ENCODE measurements around the gene CUL2.
"Not testable (repeated sequence)": the region's sequence is repeated elsewhere in the genome, so short reads cannot be mapped to it uniquely, and the experiment has no call there.

Gene CUL2

DNA sequence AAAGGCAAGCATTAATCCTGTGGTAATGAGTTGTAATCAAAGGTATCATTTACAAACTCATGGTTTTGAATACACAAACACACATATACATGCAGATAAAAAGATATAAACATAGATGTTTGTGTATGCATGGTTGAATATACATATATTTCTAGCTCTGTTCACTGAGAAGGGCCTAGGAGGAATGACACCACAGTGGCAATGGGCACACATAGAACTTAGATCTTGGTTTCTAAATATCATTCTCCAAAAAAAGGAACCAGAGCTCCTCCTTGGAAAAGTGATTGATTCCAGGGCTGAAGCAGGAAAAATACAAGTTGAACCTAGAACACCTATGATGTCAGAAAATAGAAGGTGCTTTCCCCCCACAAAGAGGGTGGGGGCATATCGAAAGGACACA, 6.9 kb downstream of the CUL2 start:
- in situ Hi-C loops (cut with HindIII; ENCODE audit: low sequenced_read_pairs): no loop called here

DNA sequence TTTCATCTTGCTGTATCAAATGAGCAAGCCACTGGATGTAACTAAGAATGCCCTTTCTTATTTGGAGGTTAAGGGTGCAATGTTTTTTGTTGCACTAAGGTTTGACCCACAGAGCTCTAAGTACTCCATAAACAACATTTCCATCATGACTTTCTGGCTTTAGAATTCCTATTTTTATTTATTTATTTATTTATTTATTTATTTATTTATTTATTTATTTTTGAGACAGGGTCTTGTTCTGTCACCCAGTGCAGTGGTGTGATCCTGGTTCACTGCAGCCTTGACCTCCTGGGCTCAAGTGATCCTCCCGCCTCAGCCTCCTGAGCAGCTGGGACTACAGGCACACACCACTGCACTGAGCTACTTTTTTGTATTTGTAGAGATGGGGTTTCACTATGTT, 9.9 kb downstream of the CUL2 start:
- in situ Hi-C loops (cut with HindIII; ENCODE audit: low sequenced_read_pairs): not testable (repeated sequence)

DNA sequence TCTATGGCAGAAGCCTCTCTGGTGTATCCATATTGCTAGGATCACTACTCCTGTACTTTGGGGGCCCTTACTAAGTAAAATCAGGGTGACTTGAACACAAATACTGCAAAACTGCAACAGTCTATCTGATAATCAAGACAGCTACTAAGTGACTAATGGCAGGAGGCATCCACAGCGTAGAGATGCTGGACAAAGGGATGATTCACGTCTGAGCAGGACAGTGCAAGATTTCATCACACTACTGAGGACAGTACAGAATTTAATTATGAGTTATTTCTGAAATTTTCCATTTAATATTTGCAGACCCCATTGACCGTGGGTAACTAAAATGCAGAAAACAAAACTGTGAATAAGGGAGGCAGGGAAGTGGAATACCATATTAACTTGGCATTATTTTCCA, 10.4 kb downstream of the CUL2 start:
- in situ Hi-C loops (cut with HindIII; ENCODE audit: low sequenced_read_pairs): no loop called here

DNA sequence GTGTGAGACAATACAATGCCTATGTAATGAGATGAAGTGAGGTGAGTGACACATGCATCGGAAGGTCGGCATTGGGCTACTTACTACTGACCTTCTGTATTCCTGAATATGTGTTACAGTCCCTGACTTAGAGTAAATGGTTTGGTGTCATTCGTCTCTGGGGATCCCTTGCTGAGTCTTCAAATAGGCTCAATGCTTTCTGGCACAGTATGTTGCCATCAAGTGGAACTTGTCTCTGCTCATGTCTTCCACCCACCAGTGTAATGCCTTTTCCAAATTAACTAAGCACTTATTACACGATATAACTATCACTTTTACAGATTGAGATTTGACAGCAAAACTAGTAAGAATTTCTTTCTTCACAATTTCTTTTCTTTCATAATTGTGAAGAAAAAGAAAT, 10.9 kb downstream of the CUL2 start:
- in situ Hi-C loops (cut with HindIII; ENCODE audit: low sequenced_read_pairs): no loop called here

DNA sequence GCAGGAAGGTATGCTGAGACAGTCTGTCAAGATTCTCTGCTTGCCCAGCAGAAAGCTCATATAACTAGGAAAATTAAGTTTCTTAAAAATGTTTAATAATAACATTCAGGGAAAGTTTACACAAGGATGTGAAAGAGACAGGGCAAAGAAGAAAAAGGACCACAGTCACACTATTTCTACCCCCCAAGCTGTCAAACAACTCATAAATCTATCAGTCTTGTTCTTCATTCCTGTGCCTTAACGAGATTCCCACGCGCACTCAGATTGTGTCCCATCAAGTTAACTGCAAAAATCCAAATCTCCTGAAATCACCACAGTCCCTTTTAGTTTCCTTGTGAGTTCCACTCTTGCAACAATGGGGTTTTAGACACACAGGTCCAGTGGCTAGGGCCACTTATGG, 14.9 kb downstream of the CUL2 start:
- in situ Hi-C loops (cut with HindIII; ENCODE audit: low sequenced_read_pairs): no loop called here

DNA sequence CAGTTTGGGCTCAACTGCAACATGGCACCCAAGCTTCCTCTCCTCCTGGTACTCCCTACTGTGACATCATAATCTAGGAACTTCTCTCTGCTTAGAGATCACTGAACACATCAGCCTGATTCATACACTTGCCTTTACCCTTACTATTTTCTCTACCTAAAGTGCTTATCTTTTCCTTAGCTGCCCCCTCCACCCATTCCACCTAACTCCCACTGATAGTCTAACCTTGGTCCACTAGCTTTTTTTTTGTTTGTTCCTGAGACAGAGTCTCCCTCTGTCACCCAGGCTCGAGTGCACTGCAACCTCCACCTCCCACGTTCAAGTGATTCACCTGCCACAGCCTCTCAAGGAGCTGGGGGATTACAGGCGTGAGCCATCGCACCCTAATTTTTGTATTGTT, 15.9 kb downstream of the CUL2 start:
- in situ Hi-C loops (cut with HindIII; ENCODE audit: low sequenced_read_pairs): loop anchor here (5.0 kb wide), 2 partner anchors 47 to 83 kb away; no protein-coding TSS in a partner anchor

DNA sequence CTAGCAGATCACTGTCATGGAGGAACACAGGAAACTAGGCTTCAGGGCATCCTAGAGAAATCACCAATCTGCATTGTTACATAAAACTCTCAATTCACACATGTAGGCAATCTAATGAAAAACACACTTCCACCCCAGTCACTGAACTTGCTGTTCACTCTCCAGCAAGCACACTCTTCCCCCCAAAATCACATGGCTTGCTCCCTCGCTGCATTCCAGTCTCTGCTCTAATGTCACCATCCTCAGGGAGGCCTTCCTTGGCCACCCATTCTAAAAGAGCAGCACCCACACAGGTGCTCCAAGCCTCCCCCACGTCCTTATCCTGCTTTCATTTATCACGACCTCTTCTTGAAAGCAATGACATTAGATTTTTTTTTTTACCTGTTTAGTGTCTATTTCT, 19.6 kb downstream of the CUL2 start:
- in situ Hi-C loops (cut with HindIII; ENCODE audit: low sequenced_read_pairs): loop anchor here (5.0 kb wide), 2 partner anchors 43 to 87 kb away; no protein-coding TSS in a partner anchor

DNA sequence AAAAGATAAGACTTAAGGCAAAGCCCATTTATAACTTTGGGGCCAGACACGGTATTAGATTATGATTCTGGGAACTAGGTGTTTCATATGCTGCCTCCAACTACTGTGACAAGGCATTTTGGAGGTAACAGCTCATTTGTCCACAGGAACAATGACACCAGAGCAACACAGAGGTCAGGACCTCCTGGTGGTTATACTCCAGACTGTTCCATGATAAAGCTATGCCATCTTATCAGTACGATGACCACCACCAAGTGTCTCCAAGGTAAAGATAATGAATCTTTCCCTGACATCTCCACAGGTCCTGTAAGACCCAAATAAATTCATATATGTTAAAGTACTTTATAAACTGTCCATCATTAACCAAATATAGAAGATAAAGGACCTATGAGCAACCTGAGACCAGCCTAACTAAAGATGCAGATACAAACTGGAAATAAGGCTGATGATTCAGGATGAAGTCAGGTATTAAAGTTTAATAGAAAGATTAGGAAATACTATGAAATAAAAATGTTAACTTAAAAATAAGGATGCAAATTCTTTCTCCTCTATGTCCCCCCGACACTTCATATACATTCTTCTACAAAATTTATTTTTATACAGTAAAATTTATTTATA, 26.2 kb downstream of the CUL2 start:
- in situ Hi-C loops (cut with HindIII; ENCODE audit: low sequenced_read_pairs): no loop called here

DNA sequence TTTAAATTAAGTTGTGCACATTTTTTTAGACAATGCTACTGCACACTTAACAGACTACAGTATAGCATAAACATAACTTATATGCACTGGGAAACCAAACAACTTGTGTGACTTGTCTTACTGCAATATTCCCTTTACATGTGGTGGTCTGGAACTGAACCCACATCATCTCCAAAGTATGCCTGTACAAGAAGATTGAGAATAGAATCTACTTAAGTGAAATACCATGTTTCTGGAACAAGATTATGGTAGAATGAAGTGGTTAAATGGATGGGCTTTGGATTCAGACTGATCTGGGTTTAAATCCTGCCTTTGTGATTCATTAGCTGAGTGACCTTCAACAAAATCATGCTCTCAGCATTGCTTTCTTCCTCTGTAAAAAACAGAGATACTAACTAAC, 30.7 kb downstream of the CUL2 start:
- in situ Hi-C loops (cut with HindIII; ENCODE audit: low sequenced_read_pairs): no loop called here

DNA sequence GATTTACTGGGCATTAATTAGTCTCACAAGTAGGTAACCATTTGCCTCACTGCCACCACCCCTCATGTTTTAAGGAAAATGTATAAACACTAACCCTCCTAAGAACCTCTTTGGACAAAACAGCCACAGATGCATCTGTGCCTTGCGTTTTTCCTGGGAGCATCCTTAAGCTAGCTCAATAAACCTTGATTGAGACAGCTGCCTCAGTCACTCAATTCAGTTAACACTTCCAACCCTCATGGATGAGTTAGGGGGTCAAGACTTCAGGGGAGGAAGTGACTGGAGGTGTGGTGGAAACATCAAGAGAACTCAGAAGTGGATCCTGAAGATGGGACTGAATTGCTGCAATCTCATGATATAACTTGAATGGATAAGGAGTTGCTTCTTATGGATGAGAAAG, 31.5 kb downstream of the CUL2 start:
- in situ Hi-C loops (cut with HindIII; ENCODE audit: low sequenced_read_pairs): no loop called here

DNA sequence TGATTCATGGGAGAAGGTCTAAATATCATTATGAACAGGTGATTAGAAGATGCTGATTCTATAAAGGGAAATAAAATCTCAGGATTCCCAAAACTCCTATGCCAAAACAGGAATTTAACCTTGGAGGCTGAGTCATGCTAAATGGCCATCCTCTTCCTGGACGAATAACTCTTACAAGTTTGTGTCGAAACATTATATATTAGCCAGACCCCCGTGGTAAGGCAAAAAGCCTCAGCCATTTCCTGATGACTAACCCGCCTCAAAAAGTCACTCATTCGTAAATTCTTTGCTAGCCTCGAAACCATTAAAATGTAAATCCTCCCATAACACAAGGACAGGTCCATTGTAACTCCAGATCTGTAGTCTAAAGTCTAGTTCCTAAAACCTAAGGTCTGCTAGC, 32.0 kb downstream of the CUL2 start:
- in situ Hi-C loops (cut with HindIII; ENCODE audit: low sequenced_read_pairs): no loop called here

DNA sequence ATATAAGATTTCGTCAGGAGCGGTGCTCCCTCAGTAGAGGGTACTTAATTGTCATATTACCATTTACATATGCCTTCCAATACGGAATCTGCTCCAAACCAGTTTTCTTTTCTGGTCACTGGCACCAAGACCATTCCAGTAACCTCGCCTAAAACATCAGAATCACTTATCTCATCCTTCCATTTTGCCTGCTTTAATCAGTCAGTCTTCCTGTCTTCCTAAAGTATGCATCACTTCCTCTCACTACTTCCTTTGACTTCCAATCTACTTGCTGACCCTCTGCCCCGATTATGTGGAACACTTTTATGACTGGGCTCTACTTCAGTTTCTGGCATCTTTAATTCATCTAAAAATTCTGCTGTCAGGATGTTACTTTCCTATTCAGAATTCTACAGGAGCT, 33.5 kb downstream of the CUL2 start:
- in situ Hi-C loops (cut with HindIII; ENCODE audit: low sequenced_read_pairs): no loop called here

DNA sequence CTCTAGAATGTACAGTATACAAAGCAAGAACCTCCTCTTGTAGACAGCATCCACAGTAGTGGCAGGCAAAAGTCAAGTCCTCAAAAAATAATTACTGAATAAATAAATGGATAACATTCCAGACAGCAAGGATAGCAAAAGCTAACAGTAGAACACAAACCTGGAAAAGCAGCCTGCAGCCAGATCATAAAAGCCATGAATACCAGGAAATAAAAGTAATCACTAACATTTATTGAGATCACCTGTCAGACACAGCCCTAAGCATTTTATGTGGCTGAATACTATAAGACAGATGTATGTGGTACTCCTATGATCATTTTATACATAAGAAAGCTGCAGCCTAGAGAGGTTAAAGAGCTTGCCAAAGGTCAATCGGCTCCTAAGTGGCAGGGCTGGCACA, 34.0 kb downstream of the CUL2 start:
- in situ Hi-C loops (cut with HindIII; ENCODE audit: low sequenced_read_pairs): no loop called here

DNA sequence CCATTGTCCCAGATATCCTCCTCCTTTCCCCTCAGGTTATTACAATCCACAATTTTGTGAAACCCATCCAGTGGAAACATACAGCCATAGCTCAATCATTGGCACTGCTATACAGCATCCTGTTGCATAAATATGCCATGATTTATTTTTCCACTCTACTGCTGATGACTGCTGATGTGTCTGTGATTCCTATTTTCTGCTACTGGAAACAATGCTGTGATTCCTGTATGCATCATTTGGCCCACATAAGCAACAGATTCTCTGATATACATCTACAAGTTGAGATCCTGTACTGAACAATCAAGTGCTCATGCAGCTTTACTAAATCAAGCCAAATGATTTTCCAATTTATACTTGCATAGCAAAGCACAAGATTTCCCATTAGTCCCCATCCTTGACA, 39.6 kb downstream of the CUL2 start:
- in situ Hi-C loops (cut with HindIII; ENCODE audit: low sequenced_read_pairs): no loop called here

DNA sequence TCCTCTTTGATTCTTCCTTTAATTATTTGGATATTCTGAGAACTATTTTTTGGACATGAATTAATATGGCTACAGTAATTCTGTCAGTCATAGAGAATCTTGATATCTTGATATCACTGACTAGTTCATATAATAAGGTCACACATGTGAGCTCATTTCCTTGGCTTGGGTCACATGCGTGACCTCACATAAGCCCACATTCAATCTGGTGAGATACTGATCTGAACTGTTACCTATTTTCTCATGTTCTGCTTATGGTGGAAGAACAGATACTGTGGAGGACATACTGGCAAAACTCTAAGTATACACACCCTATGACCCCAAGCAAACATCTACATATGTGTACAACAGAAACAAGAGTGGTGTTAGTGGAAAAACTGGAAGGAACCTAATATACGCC, 44.1 kb downstream of the CUL2 start:
- in situ Hi-C loops (cut with HindIII; ENCODE audit: low sequenced_read_pairs): no loop called here

DNA sequence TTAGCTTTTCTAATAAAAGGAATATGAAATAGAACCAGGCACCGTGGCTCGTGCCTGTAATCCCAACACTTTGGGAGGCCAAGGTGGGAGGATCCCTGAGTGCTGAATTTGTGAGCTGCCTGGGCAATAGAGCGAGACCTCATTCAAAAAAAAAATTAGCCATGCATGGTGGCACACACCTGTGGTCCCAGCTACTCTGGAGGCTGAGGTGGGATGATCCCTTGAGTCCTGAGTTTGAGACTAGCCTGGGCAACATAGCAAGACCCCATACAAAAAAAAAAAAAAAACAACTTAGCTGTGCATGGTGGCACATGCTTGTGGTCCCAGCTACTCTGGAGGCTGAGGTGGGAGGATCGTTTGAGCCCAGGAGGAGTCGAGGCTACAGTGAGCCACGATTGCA, 44.9 kb downstream of the CUL2 start:
- in situ Hi-C loops (cut with HindIII; ENCODE audit: low sequenced_read_pairs): not testable (repeated sequence)

DNA sequence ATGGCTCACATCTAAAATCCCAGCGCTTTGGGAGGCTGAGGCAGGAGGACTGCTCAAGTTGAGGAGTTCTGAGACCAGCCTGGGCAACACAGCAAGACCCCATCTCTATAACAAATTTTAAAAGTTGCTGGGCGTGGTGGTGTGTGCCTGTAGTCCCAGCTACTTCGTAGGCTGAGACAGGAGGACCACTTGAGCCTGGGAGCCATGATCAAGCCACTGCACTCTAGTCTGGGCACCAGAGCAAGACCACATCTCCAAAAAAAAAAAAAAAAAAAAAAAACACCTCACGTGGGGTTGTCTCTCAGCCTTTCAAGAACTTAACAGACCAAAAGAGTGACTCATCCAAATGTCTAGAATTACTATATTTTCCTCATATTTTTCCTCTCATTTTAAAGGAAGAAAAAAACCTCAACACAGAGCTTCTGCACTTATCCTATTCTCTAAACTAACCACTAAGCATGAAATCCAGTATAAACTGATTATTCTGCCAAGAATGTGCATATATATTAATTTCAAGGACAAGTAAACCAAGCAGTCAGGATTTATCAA, 46.3 kb downstream of the CUL2 start:
- in situ Hi-C loops (cut with HindIII; ENCODE audit: low sequenced_read_pairs): no loop called here

DNA sequence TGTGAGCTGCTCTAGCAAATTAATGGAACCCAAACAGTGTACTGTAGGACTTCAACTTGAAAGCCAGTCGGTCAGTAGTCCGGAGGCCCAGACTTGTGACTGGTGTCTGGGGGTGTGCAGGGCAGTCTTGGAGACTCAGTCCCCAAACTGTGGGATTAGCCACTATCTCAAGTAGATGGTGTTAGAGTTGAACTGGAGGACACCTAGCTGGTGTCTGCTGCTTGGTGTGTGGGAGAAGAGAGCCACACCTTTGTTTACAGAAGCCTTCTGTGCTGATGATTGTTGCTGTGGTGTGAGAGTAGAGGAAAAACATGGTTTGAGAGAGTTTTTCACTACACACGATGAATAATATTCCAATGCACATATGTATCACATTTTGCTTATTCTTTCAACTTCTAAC, 47.4 kb downstream of the CUL2 start:
- in situ Hi-C loops (cut with HindIII; ENCODE audit: low sequenced_read_pairs): no loop called here

DNA sequence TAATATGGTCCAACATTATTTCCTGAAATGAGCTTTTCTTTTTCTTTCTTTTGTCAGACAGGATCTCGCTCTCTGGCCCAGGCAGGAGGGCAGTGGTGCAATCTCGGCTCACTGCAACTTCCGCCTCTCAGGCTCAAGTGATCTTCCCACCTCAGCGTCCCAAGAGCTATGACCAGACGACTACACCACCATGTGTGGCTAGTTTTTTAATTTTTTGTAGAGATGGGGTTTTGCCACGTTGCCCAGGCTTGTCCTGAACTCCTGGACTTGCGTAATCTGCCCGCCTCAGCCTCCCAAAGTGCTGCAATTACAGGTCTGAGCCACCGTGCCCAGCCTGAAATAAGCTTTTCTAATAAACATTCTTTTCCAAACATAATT, 48.6 kb downstream of the CUL2 start:
- in situ Hi-C loops (cut with HindIII; ENCODE audit: low sequenced_read_pairs): no loop called here

DNA sequence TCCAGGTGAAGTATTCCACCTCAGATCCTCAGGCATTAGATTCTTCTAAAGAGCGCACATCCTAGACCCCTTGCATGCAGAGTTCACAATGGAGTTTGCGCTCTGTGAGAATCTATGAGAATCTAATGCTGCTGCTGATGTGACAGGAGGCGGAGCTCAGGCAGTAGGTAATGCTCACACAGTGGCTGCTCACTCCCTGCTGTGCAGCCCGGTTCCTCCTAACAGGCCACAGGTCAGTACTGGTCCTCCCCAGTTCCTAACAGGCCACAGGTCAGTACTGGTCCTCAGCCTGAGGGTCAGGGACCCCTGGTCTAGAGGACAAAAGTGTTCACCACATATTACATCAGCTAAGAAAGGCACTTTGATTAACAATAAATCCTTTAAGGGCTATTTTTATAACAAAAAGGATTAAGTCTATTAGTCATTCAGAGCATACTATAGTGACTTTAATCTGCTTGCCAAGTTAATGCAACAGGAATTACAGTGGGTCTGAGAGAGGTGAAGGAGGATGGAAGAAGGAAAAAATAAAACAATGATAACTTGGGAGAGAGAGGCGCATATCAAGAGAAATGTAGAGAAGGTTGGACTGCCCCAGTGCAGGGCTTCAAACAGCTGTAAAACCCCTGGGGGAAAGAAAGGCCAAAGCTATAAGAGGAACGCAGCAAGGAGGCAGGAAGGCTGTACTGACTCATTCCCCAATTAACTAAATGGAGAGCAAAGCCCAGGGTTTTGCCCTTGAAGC, 49.2 kb downstream of the CUL2 start:
- in situ Hi-C loops (cut with HindIII; ENCODE audit: low sequenced_read_pairs): no loop called here

DNA sequence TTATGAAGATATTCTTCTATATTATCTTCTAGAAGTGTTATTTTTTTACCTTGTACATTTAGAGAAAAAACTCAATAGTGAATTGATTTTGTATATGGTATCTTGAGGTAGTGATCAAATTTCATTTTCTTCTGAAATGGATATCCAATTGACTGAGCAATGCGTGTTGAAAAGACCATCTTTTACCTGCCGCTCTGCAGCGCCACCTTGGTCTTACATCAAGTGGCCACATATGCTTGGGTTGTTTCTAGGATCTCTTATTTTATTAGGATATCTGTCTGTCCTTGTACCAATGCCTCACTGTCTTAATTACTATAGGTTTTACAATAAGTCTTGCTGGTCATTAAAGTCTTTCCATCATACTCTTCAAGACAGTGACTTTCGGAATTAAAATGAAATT, 53.0 kb downstream of the CUL2 start:
- in situ Hi-C loops (cut with HindIII; ENCODE audit: low sequenced_read_pairs): no loop called here

DNA sequence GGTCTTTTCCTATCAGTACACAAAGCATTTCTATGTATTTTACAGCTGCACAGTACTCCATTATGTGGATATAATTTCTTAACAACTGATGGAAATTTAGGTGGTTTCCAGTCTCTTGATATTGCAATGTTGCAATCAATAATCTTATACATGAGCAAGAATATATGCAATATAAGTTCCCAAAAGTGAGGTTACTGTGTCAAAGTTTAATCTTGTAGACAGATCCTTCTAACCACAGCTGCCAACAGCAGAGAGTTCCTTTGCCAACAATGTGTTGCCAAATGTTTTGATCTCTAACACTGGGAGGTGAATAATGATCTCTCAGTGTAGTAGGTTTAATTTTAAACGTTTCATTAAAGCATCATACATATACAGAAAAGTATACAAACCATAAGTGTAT, 54.5 kb downstream of the CUL2 start:
- in situ Hi-C loops (cut with HindIII; ENCODE audit: low sequenced_read_pairs): no loop called here
